A673 (cell line): ENCODE data around the gene C1orf21. TPM values are rescaled to one million over a fixed set of nuclear protein-coding genes. Genes with fewer than 3 reads are reported as not detected.

Experiments
- BruUV-seq: library from RNA; stranded (reverse); fragments of 400-500 nt; replicated peaks from 2 replicates; lab custom pipeline; 2021; lab: Mats Ljungman, UMichigan
- CTCF ChIA-PET: fragments of 300-600 bp; sonication (Branson Sonifier 250); formaldehyde crosslinking; loops from one replicate; lab custom pipeline; 2022; ENCODE audit warnings: antibody characterized with exemption; lab: Charles Lee
- POLR2A ChIA-PET: fragments of 300-600 bp; sonication (Branson Sonifier 250); formaldehyde crosslinking; loops from one replicate; lab custom pipeline; 2022; ENCODE audit warnings: antibody characterized with exemption; ENCODE audit not compliant: low non-redundant PET; lab: Charles Lee
- DNase-seq: peaks from one replicate; pipeline ENCODE4 v3.0.0-alpha.2; 2015; ENCODE audit warnings: low spot score
- H3K27ac ChIP-seq: fragments of 200-600 bp; sonication (generic); 2 replicates; pipeline ENCODE4 v1.5.1; 2016; ENCODE audit warnings: mixed run types, low read depth, mild to moderate bottlenecking, mixed read lengths, antibody characterized with exemption, low read length; ENCODE audit not compliant: poor library complexity, severe bottlenecking
- H3K27me3 ChIP-seq: fragments of 200-600 bp; sonication (generic); replicated peaks from 2 replicates; pipeline ENCODE4 v1.6.1; 2017; ENCODE audit warnings: mixed run types, low read depth, mild to moderate bottlenecking, mixed read lengths, antibody characterized with exemption, low read length; ENCODE audit not compliant: insufficient read depth, poor library complexity
- H3K36me3 ChIP-seq: fragments of 200-600 bp; sonication (generic); 2 replicates; pipeline ENCODE4 v1.6.1; 2016; ENCODE audit warnings: mixed run types, mild to moderate bottlenecking, mixed read lengths, antibody characterized with exemption, low read length; ENCODE audit not compliant: insufficient read depth, poor library complexity, severe bottlenecking
- H3K4me1 ChIP-seq: fragments of 200-600 bp; sonication (generic); 2 replicates; pipeline ENCODE4 v1.6.1; 2017; ENCODE audit warnings: mixed run types, mild to moderate bottlenecking, mixed read lengths, antibody characterized with exemption, low read length; ENCODE audit not compliant: insufficient read depth, poor library complexity, severe bottlenecking
- H3K4me3 ChIP-seq: fragments of 200-600 bp; sonication (generic); 2 replicates; pipeline ENCODE4 v1.5.1; 2016; ENCODE audit warnings: low read depth, mixed run types, mild to moderate bottlenecking, mixed read lengths, low read length; ENCODE audit not compliant: poor library complexity, severe bottlenecking
- H3K9me3 ChIP-seq: fragments of 200-600 bp; sonication (generic); 2 replicates; pipeline ENCODE4 v1.6.1; 2016; ENCODE audit warnings: mixed run types, low read depth, mild to moderate bottlenecking, mixed read lengths, antibody characterized with exemption, low read length; ENCODE audit not compliant: poor library complexity, severe bottlenecking
- CTCF ChIP-seq: fragments of 300-800, 200-600 bp; sonication (generic); conservative IDR thresholded peaks from 2 replicates; pipeline ENCODE4 v1.5.1; 2017; ENCODE audit warnings: low read depth, mild to moderate bottlenecking, antibody characterized with exemption, low read length, moderate library complexity, mixed read lengths
- EZH2 ChIP-seq: fragments of 200-600 bp; sonication (generic); IDR thresholded peaks from 2 replicates; pipeline ENCODE4 v1.6.1; 2017; ENCODE audit warnings: borderline replicate concordance, low read depth, mild to moderate bottlenecking, mixed read lengths, antibody characterized with exemption, low read length; ENCODE audit not compliant: poor library complexity, severe bottlenecking
- intact Hi-C: fragments of 100-400 bp; cut with micrococcal nuclease; formaldehyde crosslinking; loops from one replicate; pipeline ENCODE4 v1.10.0; 2022; ENCODE audit not compliant: unreplicated experiment
- total RNA-seq: library from RNA; stranded (reverse); gene quantifications from 2 replicates; pipeline ENCODE4 v1.2.3, GENCODE V29; 2021

The C1orf21 gene
- total RNA-seq, 1 experiment from 2014 or later: 31.3 TPM

- no TSS peak for BruUV-seq
- no peaks in the 10 kb centered on the region for H3K27me3 ChIP-seq
- no peaks in the 10 kb centered on the region for H3K36me3 ChIP-seq
- peaks cover 11% of the 10 kb centered on the region for H3K4me1 ChIP-seq
- intact Hi-C loops: loop anchor here (5.0 kb wide), 1 partner anchor 48 kb away; no protein-coding TSS in a partner anchor
- no peak for DNase-seq
- no peak for TF ChIP-seq EZH2
- TF ChIP-seq CTCF: no peak
- CTCF ChIA-PET: no interaction called here
- no peak overlapping the region for H3K4me3 ChIP-seq
- POLR2A ChIA-PET: no interaction called here
- no peaks in the 10 kb centered on the region for H3K9me3 ChIP-seq
- no peak overlapping the region for H3K27ac ChIP-seq
These were observed 117.5 kb downstream of the C1orf21 start for GRCh38 chr1:184504040-184504954.

GRCh38 chr1:184504955-184505338, 118.1 kb downstream of the C1orf21 start:
- no peak for TF ChIP-seq CTCF
- BruUV-seq: no TSS peak
- ChIA-PET POLR2A (no interaction called here), CTCF (no interaction called here)
- intact Hi-C loops: loop anchor here (5.0 kb wide), 1 partner anchor 47 kb away; no protein-coding TSS in a partner anchor
- Histone ChIP-seq H3K27me3 (no peaks in the 10 kb centered on the region), H3K4me1 (peaks cover 11% of the 10 kb centered on the region), H3K27ac (no peak overlapping the region), H3K9me3 (no peaks in the 10 kb centered on the region), H3K4me3 (no peak overlapping the region), H3K36me3 (no peaks in the 10 kb centered on the region)
- no peak for DNase-seq

DNA sequence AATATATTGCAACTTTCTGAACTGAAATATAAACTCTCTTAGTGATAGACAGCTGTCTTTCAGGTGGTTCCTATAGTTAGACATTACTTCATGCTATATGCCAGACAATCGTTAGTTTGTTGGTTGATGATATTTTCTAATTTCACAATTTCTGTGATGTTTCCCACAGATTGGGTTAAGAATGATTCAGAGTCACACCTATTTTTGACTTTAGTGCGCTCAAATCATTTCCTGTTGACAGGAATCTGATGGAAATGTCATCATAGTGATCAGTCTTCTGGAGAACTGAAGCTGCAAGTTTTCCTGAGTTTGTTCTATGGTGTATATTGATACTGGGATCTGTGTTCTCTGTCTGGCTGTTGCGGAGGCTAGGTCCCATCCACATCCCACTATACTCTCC, 119.7 kb downstream of the C1orf21 start:
- no peaks in the 10 kb centered on the region for H3K36me3 ChIP-seq
- POLR2A ChIA-PET: no interaction called here
- BruUV-seq: no TSS peak
- no peaks in the 10 kb centered on the region for H3K9me3 ChIP-seq
- H3K4me3 ChIP-seq: no peak overlapping the region
- CTCF ChIA-PET: no interaction called here
- H3K4me1 ChIP-seq: peaks cover 11% of the 10 kb centered on the region
- intact Hi-C loops: no loop called here
- no peak for DNase-seq
- no peaks in the 10 kb centered on the region for H3K27me3 ChIP-seq
- H3K27ac ChIP-seq: no peak overlapping the region
- no peak for TF ChIP-seq CTCF
- TF ChIP-seq EZH2: no peak
